HAP-1 (cell line): Measurements from ENCODE around the gene CHI3L2.
"Not testable (repeated sequence)": the region's sequence is repeated elsewhere in the genome, so short reads cannot be mapped to it uniquely, and the experiment has no call there.

ENCODE experiments used
- DNase-seq, 2 experiments: peaks; one replicate each; pipeline ENCODE4 v3.0.0-alpha.2; 2016 to 2020; ENCODE audit warnings: low spot score in 2 of 2
- H3K27me3 ChIP-seq: fragments of 250-450 bp; sonication (Bioruptor Pico); 2 replicates; pipeline ENCODE4 v1.5.1; 2020; ENCODE audit warnings: low read depth, mild to moderate bottlenecking, moderate library complexity
- H3K36me3 ChIP-seq: fragments of 250-450 bp; sonication (Bioruptor Pico); replicated peaks from 2 replicates; pipeline ENCODE4 v1.5.1; 2020; ENCODE audit warnings: mild to moderate bottlenecking
- H3K4me1 ChIP-seq: fragments of 250-450 bp; sonication (Bioruptor Pico); 2 replicates; pipeline ENCODE4 v1.5.1; 2020; ENCODE audit warnings: mild to moderate bottlenecking
- H3K4me3 ChIP-seq: fragments of 250-450 bp; sonication (Bioruptor Pico); 2 replicates; pipeline ENCODE4 v1.5.1; 2020; ENCODE audit warnings: mild to moderate bottlenecking, moderate library complexity
- H3K9me3 ChIP-seq: fragments of 250-450 bp; sonication (Bioruptor Pico); 2 replicates; pipeline ENCODE4 v1.5.1; 2020; ENCODE audit warnings: mild to moderate bottlenecking, moderate library complexity
- in situ Hi-C: fragments of 300-500 bp; cut with MboI; formaldehyde crosslinking; loops from 3 replicates; pipeline ENCODE4 v1.14.3; 2020; ENCODE audit warnings: low sequenced_read_pairs, inconsistent platforms, mixed read lengths

CHI3L2 gene

GRCh38 chr1:111208921-111209320 lies 18.6 kb upstream of the CHI3L2 start:
- in situ Hi-C loops: no loop called here
- no peak overlapping the region for H3K4me3 ChIP-seq
- H3K9me3 ChIP-seq: no peaks in the 10 kb centered on the region
- no peaks in the 10 kb centered on the region for H3K36me3 ChIP-seq
- H3K4me1 ChIP-seq: no peaks in the 10 kb centered on the region
- no peak for DNase-seq
- peaks cover 8% of the 10 kb centered on the region; the same call in 1 of the 2 replicates for H3K27me3 ChIP-seq

GRCh38 chr1:111209622-111210021 lies 17.9 kb upstream of the CHI3L2 start:
- Histone ChIP-seq H3K9me3 (no peaks in the 10 kb centered on the region), H3K4me1 (no peaks in the 10 kb centered on the region), H3K36me3 (no peaks in the 10 kb centered on the region), H3K27me3 (peaks cover 8% of the 10 kb centered on the region; the same call in 1 of the 2 replicates), H3K4me3 (no peak overlapping the region)
- in situ Hi-C loops: no loop called here
- DNase-seq: no peak

- H3K9me3 ChIP-seq: no peaks in the 10 kb centered on the region
- no peak for DNase-seq
- in situ Hi-C loops: no loop called here
- no peaks in the 10 kb centered on the region for H3K4me1 ChIP-seq
- no peaks in the 10 kb centered on the region for H3K36me3 ChIP-seq
- no peak overlapping the region for H3K4me3 ChIP-seq
- H3K27me3 ChIP-seq: 0 out of 2 replicates have a peak, but pooled peaks cover 3% of the 10 kb centered on the region
These were observed 15.6 kb upstream of the CHI3L2 start for GRCh38 chr1:111211921-111212320.

- no peaks in the 10 kb centered on the region for H3K36me3 ChIP-seq
- in situ Hi-C loops: no loop called here
- H3K9me3 ChIP-seq: no peaks in the 10 kb centered on the region
- H3K27me3 ChIP-seq: no peaks in the 10 kb centered on the region
- H3K4me3 ChIP-seq: no peak overlapping the region
- H3K4me1 ChIP-seq: no peaks in the 10 kb centered on the region
- no peak for DNase-seq
These were observed 14.7 kb upstream of the CHI3L2 start for GRCh38 chr1:111212634-111213335.

GRCh38 chr1:111213412-111213811 lies 14.1 kb upstream of the CHI3L2 start:
- H3K9me3 ChIP-seq: no peaks in the 10 kb centered on the region
- no peaks in the 10 kb centered on the region for H3K4me1 ChIP-seq
- no peak overlapping the region for H3K4me3 ChIP-seq
- no peaks in the 10 kb centered on the region for H3K27me3 ChIP-seq
- in situ Hi-C loops: no loop called here
- DNase-seq: no peak
- H3K36me3 ChIP-seq: no peaks in the 10 kb centered on the region

- in situ Hi-C loops: no loop called here
- Histone ChIP-seq H3K9me3 (no peaks in the 10 kb centered on the region), H3K27me3 (no peaks in the 10 kb centered on the region), H3K36me3 (no peaks in the 10 kb centered on the region), H3K4me1 (no peaks in the 10 kb centered on the region), H3K4me3 (no peak overlapping the region)
- peak in 1 of 2 experiments; percentile 39 for DNase-seq
These were observed 13.3 kb upstream of the CHI3L2 start for GRCh38 chr1:111214074-111214801.

GRCh38 chr1:111214884-111215283 lies 12.6 kb upstream of the CHI3L2 start:
- no peaks in the 10 kb centered on the region for H3K36me3 ChIP-seq
- no peak for DNase-seq
- H3K4me3 ChIP-seq: no peak overlapping the region
- H3K9me3 ChIP-seq: no peaks in the 10 kb centered on the region
- in situ Hi-C loops: no loop called here
- no peaks in the 10 kb centered on the region for H3K4me1 ChIP-seq
- no peaks in the 10 kb centered on the region for H3K27me3 ChIP-seq

- H3K36me3 ChIP-seq, H3K9me3 ChIP-seq, in situ Hi-C loops, H3K27me3 ChIP-seq, H3K4me3 ChIP-seq, H3K4me1 ChIP-seq, DNase-seq: not testable (repeated sequence)
These were observed 12.2 kb upstream of the CHI3L2 start for GRCh38 chr1:111215285-111215684.

- DNase-seq: no peak
- no peak overlapping the region for H3K4me3 ChIP-seq
- no peaks in the 10 kb centered on the region for H3K4me1 ChIP-seq
- no peaks in the 10 kb centered on the region for H3K36me3 ChIP-seq
- no peaks in the 10 kb centered on the region for H3K9me3 ChIP-seq
- in situ Hi-C loops: no loop called here
- no peaks in the 10 kb centered on the region for H3K27me3 ChIP-seq
These were observed 10.8 kb upstream of the CHI3L2 start for GRCh38 chr1:111216751-111217150.

- H3K4me1 ChIP-seq: no peaks in the 10 kb centered on the region
- in situ Hi-C loops: no loop called here
- DNase-seq: no peak
- H3K4me3 ChIP-seq: no peak overlapping the region
- no peaks in the 10 kb centered on the region for H3K9me3 ChIP-seq
- no peaks in the 10 kb centered on the region for H3K36me3 ChIP-seq
- H3K27me3 ChIP-seq: no peaks in the 10 kb centered on the region
These were observed 10.2 kb upstream of the CHI3L2 start for GRCh38 chr1:111217183-111217910.

- H3K4me1 ChIP-seq: peaks cover 6% of the 10 kb centered on the region
- no peak overlapping the region for H3K4me3 ChIP-seq
These were observed 8.6 kb upstream of the CHI3L2 start for GRCh38 chr1:111218701-111219556.

GRCh38 chr1:111219557-111220286 lies 7.8 kb upstream of the CHI3L2 start:
- H3K9me3 ChIP-seq: no peaks in the 10 kb centered on the region
- peaks cover 6% of the 10 kb centered on the region for H3K4me1 ChIP-seq
- in situ Hi-C loops: loop anchor here (5.0 kb wide), 2 partner anchors 113 to 183 kb away; no protein-coding TSS in a partner anchor
- DNase-seq: no peak
- no peaks in the 10 kb centered on the region for H3K36me3 ChIP-seq
- H3K4me3 ChIP-seq: no peak overlapping the region
- H3K27me3 ChIP-seq: no peaks in the 10 kb centered on the region

More at GRCh38 chr1:111218701-111219556, 8.6 kb upstream of the CHI3L2 start:
- in situ Hi-C loops: no loop called here
- Histone ChIP-seq H3K27me3 (no peaks in the 10 kb centered on the region), H3K36me3 (no peaks in the 10 kb centered on the region), H3K9me3 (no peaks in the 10 kb centered on the region)
- no peak for DNase-seq
